HG03558 (cell line): ENCODE results near the gene SCUBE3.

Source experiments
- ATAC-seq: cut with Tn5 transposase; IDR thresholded peaks from one replicate; pipeline ENCODE4 v1.9.1; 2021; ENCODE audit warnings: moderate number of reproducible peaks; ENCODE audit not compliant: unreplicated experiment; ENCODE audit errors: extremely low read depth

SCUBE3 gene

DNA sequence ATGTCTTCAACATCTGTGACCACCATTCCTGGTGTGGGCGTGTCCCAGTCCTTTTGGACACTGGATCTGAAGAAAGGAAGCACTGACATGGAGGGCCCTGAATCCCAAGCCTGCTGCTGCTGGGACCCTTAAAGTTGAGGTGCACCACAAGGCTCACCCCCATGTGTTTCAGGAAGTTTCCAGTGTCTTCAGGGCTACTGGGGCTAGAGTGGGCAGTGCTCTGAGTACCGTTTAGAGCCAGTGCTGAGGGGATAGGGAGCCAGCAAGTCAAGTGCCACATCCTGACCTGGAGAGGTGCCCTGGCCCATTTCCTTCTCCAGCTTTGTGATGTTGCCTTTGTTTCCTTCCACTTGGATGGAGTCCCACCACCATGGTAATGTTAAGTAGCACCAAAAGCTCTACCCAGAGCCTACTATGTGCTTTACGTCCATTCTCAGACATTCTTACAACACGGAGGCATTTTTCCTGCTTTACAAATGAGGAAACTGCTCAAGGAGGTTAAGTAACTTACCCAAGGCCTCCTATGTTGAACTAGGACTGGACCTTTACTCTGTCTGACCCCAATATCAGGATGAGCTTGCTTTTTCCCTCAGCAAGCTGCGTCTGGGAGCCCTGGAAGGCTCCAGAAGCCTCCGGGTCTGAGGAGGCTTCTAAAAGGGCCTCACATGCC, 83.3 kb downstream of the SCUBE3 start:
- ATAC-seq: no peak

- ATAC-seq: no peak
These were observed 84.1 kb downstream of the SCUBE3 start, which contains the start of gene DEF6 for GRCh38 chr6:35297601-35298481. Gene DEF6, plus strand, starts transcription at chr6:35297818. Its CDS starts 39 bp downstream, at chr6:35297857.

- ATAC-seq: no peak
These were observed 84.9 kb downstream of the SCUBE3 start for GRCh38 chr6:35298625-35299140.

DNA sequence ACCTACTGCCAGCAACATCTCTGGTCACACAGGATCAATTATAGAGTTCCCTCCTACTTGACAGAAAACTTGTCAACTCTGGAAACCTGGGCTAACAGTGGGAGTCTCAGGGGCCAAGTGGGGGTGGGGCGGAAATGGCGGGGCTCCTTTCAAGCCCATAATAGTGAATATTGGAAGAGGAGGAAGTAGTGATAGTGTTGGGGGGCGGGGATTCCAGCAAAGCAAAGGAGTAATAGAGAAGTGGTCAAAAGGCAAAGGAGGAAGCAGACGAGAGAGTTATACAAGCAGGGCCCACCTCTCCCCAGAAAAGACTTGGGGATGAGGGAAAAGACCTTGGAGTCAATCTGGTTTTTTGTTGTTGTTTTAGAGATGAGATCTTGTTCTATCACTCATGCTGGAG, 85.9 kb downstream of the SCUBE3 start:
- no peak for ATAC-seq

GRCh38 chr6:35300848-35301247, 87.1 kb downstream of the SCUBE3 start:
- no peak for ATAC-seq
